ENCODE results near the gene NANOS2. TPM values are rescaled to one million over a fixed set of nuclear protein-coding genes. Genes with fewer than 3 reads are reported as not detected.

Gene NANOS2
- total RNA-seq (ENCODE audit: low replicate concordance) = not detected in 2 replicates

GRCh38 chr19:45913874-45914830, at the start of gene NANOS2:
TSS of gene NANOS2 (minus strand) at chr19:45914778. CDS start at chr19:45914693, 85 bp downstream.
- DNase-seq (ENCODE audit: low spot score) = peak; percentile 84
- H4K20me1 ChIP-seq (ENCODE audit: low read depth) = no peaks in the 10 kb centered on the region
- no peaks in the 10 kb centered on the region for H3K79me2 ChIP-seq (ENCODE audit: low read depth)
- Mint-ChIP-seq H3K4me1 (peaks cover 3% of the 10 kb centered on the region), H3K27ac (no peak within 1 kb of the TSS), H3K36me3 (no peaks in the 10 kb centered on the region), H3K4me3 (peak within 1 kb of the TSS; percentile 30), H3K9me3 (no peaks in the 10 kb centered on the region), H3K27me3 (ENCODE audit: insufficient read depth, low read depth) (peaks cover 9% of the 10 kb centered on the region)
- no peak within 1 kb of the TSS for H3K27ac ChIP-seq
- TF ChIP-seq EZH2phosphoT487 (IDR thresholded peaks at IDR 0.05) (no peak), EZH2 (IDR thresholded peaks at IDR 0.05) (no peak)
- TF ChIP-seq, protein P1, sequence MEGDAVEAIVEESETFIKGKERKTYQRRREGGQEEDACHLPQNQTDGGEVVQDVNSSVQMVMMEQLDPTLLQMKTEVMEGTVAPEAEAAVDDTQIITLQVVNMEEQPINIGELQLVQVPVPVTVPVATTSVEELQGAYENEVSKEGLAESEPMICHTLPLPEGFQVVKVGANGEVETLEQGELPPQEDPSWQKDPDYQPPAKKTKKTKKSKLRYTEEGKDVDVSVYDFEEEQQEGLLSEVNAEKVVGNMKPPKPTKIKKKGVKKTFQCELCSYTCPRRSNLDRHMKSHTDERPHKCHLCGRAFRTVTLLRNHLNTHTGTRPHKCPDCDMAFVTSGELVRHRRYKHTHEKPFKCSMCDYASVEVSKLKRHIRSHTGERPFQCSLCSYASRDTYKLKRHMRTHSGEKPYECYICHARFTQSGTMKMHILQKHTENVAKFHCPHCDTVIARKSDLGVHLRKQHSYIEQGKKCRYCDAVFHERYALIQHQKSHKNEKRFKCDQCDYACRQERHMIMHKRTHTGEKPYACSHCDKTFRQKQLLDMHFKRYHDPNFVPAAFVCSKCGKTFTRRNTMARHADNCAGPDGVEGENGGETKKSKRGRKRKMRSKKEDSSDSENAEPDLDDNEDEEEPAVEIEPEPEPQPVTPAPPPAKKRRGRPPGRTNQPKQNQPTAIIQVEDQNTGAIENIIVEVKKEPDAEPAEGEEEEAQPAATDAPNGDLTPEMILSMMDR (IDR thresholded peaks at IDR 0.05) = peak; percentile 59
- H2AFZ ChIP-seq (replicated peaks) = peak within 1 kb of the TSS; percentile 73
- H3F3A ChIP-seq (ENCODE audit: low read depth) = no peaks in the 10 kb centered on the region
- no peaks in the 10 kb centered on the region for H3K27me3 ChIP-seq
- no peak within 1 kb of the TSS for H3K4me3 ChIP-seq
- H3K4me1 ChIP-seq = no peaks in the 10 kb centered on the region
- no peaks in the 10 kb centered on the region for H3K36me3 ChIP-seq
- H3K9ac ChIP-seq = no peak within 1 kb of the TSS
- H3K9me3 ChIP-seq (ENCODE audit: low read depth) = no peaks in the 10 kb centered on the region
- no peak within 1 kb of the TSS for H3K4me2 ChIP-seq

GRCh38 chr19:45962021-45962420, 47.4 kb upstream of the NANOS2 start:
- TF ChIP-seq EZH2phosphoT487 (IDR thresholded peaks at IDR 0.05) (no peak), EZH2 (IDR thresholded peaks at IDR 0.05) (no peak)
- TF ChIP-seq, protein P1 (IDR thresholded peaks at IDR 0.05) = no peak
- Histone ChIP-seq H2AFZ (replicated peaks) (no peak overlapping the region), H3K27me3 (no peaks in the 10 kb centered on the region), H3K4me2 (no peak overlapping the region), H3K27ac (no peak overlapping the region), H3K4me1 (peaks cover 8% of the 10 kb centered on the region), H3K79me2 (ENCODE audit: low read depth) (no peaks in the 10 kb centered on the region), H3K4me3 (no peak overlapping the region), H3K9me3 (ENCODE audit: low read depth) (no peaks in the 10 kb centered on the region), H3K9ac (no peak overlapping the region), H3K36me3 (no peaks in the 10 kb centered on the region), H4K20me1 (ENCODE audit: low read depth) (peaks cover 20% of the 10 kb centered on the region), H3F3A (ENCODE audit: low read depth) (peaks cover 4% of the 10 kb centered on the region)
- no peak overlapping the region for H3K27ac Mint-ChIP-seq
- H3K4me1 Mint-ChIP-seq = peaks cover 48% of the 10 kb centered on the region
- H3K4me3 Mint-ChIP-seq = no peak overlapping the region
- peaks cover 38% of the 10 kb centered on the region for H3K36me3 Mint-ChIP-seq
- no peaks in the 10 kb centered on the region for H3K9me3 Mint-ChIP-seq
- DNase-seq (ENCODE audit: low spot score) = no peak
- peaks cover 12% of the 10 kb centered on the region for H3K27me3 Mint-ChIP-seq (ENCODE audit: insufficient read depth, low read depth)

DNA sequence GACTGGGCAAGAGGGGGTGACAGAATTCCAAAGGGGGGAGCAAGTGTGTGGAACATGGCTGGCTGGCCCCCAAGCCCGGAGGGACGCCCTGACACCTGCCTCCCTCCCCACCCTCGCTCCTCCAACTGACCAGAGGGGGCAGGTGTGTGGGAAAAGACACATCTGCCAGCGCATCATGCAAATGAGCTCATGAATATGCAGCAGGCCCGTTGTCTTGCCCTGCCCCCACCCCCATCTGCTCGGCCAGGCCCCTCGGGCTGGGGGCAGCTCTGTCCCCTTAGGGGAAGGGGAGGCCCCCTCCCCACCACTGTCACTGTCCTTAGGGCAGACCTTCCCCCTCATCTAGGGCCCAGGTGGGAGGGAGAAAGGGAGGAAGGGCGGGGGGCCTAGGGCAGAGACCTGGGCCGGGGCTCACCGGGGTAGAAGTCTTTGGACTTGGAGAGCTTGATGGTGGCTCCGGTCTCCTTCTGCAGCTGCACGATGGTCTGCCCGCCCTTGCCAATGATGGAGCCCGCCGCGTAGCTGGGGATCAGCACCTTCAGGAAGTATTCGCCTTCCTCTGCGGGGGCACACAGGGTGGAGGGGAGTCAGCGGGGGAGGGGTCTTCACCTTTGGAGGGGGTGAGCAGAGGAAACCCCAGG, 46.1 kb upstream of the NANOS2 start:
- peak overlapping the region; percentile 55 for H3K27ac Mint-ChIP-seq

More for the DNA sequence above, 46.1 kb upstream of the NANOS2 start:
- no peaks in the 10 kb centered on the region for H3K36me3 ChIP-seq
- peaks cover 8% of the 10 kb centered on the region for H3K4me1 ChIP-seq
- Mint-ChIP-seq H3K4me1 (peaks cover 57% of the 10 kb centered on the region), H3K36me3 (peaks cover 37% of the 10 kb centered on the region), H3K9me3 (no peaks in the 10 kb centered on the region), H3K27me3 (ENCODE audit: insufficient read depth, low read depth) (peaks cover 10% of the 10 kb centered on the region), H3K4me3 (no peak overlapping the region)
- peaks cover 16% of the 10 kb centered on the region for H4K20me1 ChIP-seq (ENCODE audit: low read depth)
- no peaks in the 10 kb centered on the region for H3K9me3 ChIP-seq (ENCODE audit: low read depth)
- H3K4me3 ChIP-seq = no peak overlapping the region
- H3K9ac ChIP-seq = no peak overlapping the region
- H3K4me2 ChIP-seq = peak overlapping the region; percentile 10
- no peaks in the 10 kb centered on the region for H3K27me3 ChIP-seq
- H2AFZ ChIP-seq (replicated peaks) = no peak overlapping the region
- DNase-seq (ENCODE audit: low spot score) = peak; percentile 68
- peaks cover 4% of the 10 kb centered on the region for H3F3A ChIP-seq (ENCODE audit: low read depth)
- no peaks in the 10 kb centered on the region for H3K79me2 ChIP-seq (ENCODE audit: low read depth)
- H3K27ac ChIP-seq = no peak overlapping the region
- TF ChIP-seq, protein P1 (IDR thresholded peaks at IDR 0.05) = peak; percentile 30
- TF ChIP-seq EZH2phosphoT487 (IDR thresholded peaks at IDR 0.05) = no peak
